Mesodermal cell (in vitro differentiated cells): ENCODE measurements around the gene SSTR3.
"Not testable (repeated sequence)": the region's sequence is repeated elsewhere in the genome, so short reads cannot be mapped to it uniquely, and the experiment has no call there.

Source experiments
- H3K27ac ChIP-seq: 2 replicates; pipeline ENCODE4 v1.7.0; 2013; ENCODE audit warnings: mild to moderate bottlenecking, low read depth, low read length, moderate library complexity; ENCODE audit not compliant: severe bottlenecking
- H3K36me3 ChIP-seq: 2 replicates; pipeline ENCODE4 v1.7.1; 2013; ENCODE audit warnings: mild to moderate bottlenecking, low read length, moderate library complexity; ENCODE audit not compliant: control insufficient read depth, insufficient read depth
- H3K4me1 ChIP-seq: one replicate; pipeline ENCODE4 v1.7.1; 2013; ENCODE audit warnings: mild to moderate bottlenecking, low read length; ENCODE audit not compliant: insufficient read depth, control insufficient read depth, poor library complexity, severe bottlenecking
- H3K4me3 ChIP-seq: 2 replicates; pipeline ENCODE4 v1.7.0; 2013; ENCODE audit warnings: low read length, control low read depth, mild to moderate bottlenecking; ENCODE audit not compliant: insufficient read depth, poor library complexity, severe bottlenecking; ENCODE audit errors: extremely low read depth
- H3K9me3 ChIP-seq: 2 replicates; pipeline ENCODE4 v1.7.1; 2013; ENCODE audit warnings: mild to moderate bottlenecking, low read length, moderate library complexity; ENCODE audit not compliant: control insufficient read depth
- WGBS, 2 experiments: methylation state at CpG; one replicate each; pipeline ENCODE4 v1.1.5; 2013; ENCODE audit warnings: missing lambda C conversion rate in 2 of 2; ENCODE audit not compliant: insufficient coverage in 2 of 2; 5-methylcytosine and 5-hydroxymethylcytosine counted together

Gene SSTR3

DNA sequence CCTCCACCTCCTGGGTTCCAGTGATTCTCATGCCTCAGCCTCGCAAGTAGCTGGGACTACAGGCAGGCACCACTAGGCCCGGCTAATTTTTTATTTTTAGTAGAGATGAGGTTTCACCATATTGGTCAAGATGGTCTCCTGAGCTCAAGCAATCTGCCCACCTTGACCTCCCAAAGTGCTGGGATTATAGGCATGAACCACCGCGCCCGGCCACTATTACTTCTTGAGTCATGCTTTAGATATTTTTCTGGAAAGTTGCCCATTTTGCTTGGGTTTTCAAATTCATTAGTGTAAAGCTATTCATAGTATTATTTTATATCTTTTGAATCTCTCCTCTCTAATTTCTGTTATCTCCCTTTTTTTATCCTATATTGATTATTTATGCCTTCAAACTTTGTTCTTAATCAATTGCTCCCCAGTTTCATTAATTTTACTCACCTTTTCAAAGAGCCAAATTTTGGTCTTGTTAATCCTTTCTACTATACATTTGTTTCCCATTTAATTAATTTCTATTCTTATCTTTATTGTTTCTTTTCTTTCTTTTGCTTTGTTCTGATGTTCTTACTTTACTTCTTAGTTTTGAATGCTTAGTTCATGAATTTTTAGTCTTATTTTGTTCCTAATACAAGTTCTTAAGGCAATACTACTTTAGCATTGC, 42.1 kb upstream of the SSTR3 start:
- 86% methylated on average over 1 of the region's 5 CpGs; no CpG with 5 or more reads in 1 of the 2 experiments for whole genome bisulfite sequencing, 2 experiments
- Histone ChIP-seq H3K4me3 (no peak overlapping the region), H3K9me3 (no peaks in the 10 kb centered on the region), H3K27ac (no peak overlapping the region), H3K36me3 (no peaks in the 10 kb centered on the region), H3K4me1 (peaks cover 7% of the 10 kb centered on the region)

DNA sequence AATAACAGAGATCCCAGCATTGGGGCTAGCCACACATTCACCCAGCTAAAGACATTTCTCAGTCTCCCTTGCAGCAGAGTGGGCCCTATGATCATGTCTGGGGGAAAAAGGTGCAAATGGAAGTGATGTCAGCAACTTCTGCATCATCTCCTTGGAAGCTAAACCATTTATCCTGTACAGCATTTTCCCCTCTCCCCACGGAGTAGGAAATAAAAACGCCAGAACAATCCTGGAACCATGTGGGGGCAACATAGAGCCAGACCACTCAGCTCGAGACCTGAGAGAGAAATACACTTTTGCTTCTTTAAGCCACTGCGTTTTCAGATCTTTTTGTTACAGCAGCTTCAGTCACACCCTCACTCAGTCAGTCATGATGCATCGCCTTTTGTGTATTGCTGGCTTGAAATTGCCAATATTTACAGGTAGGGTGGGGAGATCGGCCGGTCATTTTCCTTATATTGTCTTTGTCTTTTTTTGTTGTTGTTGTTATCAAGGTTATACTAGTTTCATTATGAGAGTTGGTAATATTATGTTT, 40.9 kb upstream of the SSTR3 start:
- 32 to 48% methylated on average over 3 to 5 of the region's 7 CpGs for WGBS, 2 experiments
- H3K27ac ChIP-seq: no peak overlapping the region
- no peaks in the 10 kb centered on the region for H3K9me3 ChIP-seq
- H3K4me3 ChIP-seq: no peak overlapping the region
- H3K4me1 ChIP-seq: peaks cover 3% of the 10 kb centered on the region
- H3K36me3 ChIP-seq: no peaks in the 10 kb centered on the region

DNA sequence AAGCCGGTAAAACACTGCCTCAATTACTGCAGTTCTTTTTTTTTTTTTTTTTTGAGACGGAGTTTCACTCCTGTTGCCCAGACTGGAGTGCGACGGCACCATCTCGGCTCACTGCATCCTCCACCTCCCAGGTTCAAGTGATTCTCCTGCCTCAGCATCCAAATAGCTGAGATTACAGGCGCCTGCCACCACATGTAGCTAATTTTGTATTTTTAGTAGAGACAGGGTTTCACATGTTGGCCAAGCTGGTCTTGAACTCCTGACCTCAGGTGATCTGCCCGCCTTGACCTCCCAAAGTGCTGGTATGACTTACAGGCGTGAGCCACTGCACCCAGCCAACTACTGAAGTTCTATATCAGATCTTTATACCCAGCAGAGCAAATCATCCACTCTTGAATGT, 39.6 kb upstream of the SSTR3 start:
- H3K27ac ChIP-seq, H3K4me1 ChIP-seq, H3K4me3 ChIP-seq, H3K36me3 ChIP-seq, H3K9me3 ChIP-seq: not testable (repeated sequence)
- WGBS, 2 experiments: 81 to 95% methylated on average over 4 to 6 of the region's 8 CpGs

DNA sequence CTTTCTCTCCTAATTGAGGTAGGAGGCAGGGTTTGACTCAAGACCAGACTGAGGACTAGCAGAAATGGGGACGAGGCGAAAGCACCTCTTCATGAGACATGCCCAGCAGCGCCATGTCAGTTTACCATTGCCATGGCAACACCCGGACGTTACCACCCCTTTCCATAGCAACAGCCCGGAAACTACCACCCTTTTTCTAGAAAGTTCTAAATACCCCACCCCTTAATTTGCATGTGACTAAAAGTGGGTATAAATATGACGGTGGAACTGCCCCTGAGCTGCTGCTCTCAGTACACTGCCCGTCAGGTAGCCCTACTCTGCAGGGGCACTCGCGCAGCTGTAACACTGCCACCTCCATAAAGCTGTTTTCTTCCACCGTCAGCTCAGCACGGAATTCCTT, 37.7 kb upstream of the SSTR3 start:
- Histone ChIP-seq H3K4me3 (no peak overlapping the region), H3K36me3 (no peaks in the 10 kb centered on the region), H3K4me1 (peaks cover 3% of the 10 kb centered on the region), H3K9me3 (no peaks in the 10 kb centered on the region), H3K27ac (no peak overlapping the region)
- WGBS, 2 experiments: 92 to 95% methylated on average over 6 to 8 of the region's 12 CpGs

DNA sequence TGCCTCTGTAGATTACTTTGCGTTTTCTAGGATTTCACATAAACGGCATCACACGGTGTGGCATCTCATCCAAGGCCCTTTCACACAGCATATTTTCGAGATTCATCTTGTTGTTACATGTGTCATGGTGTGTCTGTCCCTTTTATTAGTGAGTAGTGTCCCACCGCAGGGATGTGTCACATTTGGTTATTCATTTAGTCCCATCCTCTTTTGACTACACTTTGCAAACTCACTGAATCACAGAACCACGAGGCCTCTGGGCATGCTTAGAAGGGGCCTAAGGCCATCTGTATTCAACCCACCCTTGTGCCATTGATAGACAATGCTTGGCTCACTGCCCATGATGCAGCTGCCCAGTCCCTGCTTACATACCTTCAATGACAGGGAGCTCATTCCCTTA, 36.0 kb upstream of the SSTR3 start:
- H3K4me1 ChIP-seq: peaks cover 14% of the 10 kb centered on the region
- no peaks in the 10 kb centered on the region for H3K9me3 ChIP-seq
- H3K27ac ChIP-seq: no peak overlapping the region
- 63 to 89% methylated on average over 1 to 4 of the region's 6 CpGs for WGBS, 2 experiments
- no peak overlapping the region for H3K4me3 ChIP-seq
- no peaks in the 10 kb centered on the region for H3K36me3 ChIP-seq

DNA sequence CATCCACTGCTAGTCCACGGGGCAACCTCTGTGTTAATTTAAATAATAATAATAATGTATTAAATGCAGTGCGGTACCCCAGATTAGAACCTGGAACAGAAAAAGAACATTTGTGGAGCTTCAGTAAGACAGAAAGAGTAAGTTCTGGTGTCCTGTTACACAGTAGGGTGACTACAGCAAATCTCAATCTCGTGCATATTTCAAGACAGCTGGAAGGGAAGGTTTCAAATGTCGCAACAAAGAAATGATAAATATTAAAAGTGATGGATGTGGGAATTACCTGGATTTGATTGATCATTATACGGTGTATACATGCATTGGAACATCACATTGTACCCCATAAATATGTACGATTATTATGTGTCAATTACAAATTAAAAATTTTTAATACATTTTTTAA, 33.5 kb upstream of the SSTR3 start:
- H3K27ac ChIP-seq: no peak overlapping the region
- peaks cover 33% of the 10 kb centered on the region for H3K4me1 ChIP-seq
- 87% methylated on average over 3 of the region's 6 CpGs; no CpG with 5 or more reads in 1 of the 2 experiments for WGBS, 2 experiments
- no peaks in the 10 kb centered on the region for H3K9me3 ChIP-seq
- no peak overlapping the region for H3K4me3 ChIP-seq
- H3K36me3 ChIP-seq: no peaks in the 10 kb centered on the region

DNA sequence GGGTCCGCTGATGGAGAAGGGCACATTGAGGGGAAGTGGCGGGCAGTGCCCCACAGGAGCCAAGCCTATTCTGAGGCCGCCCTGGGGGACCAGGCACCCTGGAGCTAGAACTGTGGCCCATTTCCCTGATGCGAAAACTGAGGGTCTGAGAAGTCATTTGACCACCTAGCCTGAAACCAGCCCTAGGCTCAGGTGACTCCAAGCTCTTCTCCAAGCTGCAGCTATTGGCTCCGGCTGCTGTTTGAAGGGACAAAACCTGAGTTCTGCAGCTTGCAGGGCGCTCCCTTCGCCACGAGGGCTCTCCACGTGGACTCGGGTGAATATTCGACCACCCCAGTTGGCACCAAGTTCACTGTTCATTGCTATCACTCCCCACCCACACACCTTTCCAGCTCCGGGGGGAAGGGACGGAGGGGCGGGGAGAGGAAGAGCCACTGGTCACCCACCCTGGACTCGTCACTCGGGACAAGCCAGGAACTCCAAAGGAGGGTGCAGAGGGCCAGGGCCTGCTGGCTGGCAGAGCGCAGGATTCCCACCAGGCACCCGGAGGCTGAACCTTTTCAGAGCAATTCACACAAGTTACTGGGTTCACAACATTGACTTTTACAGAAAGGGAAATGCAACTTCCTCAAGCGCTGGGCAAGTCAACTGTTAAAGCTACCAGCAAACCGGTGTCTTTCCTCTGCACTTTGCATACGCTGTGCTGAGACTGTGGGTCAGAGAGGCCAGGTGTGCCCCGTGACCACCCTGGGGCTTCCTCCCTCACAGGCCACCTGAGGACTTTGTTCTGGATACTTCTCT, 32.8 kb upstream of the SSTR3 start:
- Histone ChIP-seq H3K36me3 (no peaks in the 10 kb centered on the region), H3K4me1 (peaks cover 33% of the 10 kb centered on the region), H3K4me3 (no peak overlapping the region), H3K9me3 (no peaks in the 10 kb centered on the region), H3K27ac (no peak overlapping the region)
- WGBS, 2 experiments: 77 to 87% methylated on average over 13 to 19 of the region's 22 CpGs

DNA sequence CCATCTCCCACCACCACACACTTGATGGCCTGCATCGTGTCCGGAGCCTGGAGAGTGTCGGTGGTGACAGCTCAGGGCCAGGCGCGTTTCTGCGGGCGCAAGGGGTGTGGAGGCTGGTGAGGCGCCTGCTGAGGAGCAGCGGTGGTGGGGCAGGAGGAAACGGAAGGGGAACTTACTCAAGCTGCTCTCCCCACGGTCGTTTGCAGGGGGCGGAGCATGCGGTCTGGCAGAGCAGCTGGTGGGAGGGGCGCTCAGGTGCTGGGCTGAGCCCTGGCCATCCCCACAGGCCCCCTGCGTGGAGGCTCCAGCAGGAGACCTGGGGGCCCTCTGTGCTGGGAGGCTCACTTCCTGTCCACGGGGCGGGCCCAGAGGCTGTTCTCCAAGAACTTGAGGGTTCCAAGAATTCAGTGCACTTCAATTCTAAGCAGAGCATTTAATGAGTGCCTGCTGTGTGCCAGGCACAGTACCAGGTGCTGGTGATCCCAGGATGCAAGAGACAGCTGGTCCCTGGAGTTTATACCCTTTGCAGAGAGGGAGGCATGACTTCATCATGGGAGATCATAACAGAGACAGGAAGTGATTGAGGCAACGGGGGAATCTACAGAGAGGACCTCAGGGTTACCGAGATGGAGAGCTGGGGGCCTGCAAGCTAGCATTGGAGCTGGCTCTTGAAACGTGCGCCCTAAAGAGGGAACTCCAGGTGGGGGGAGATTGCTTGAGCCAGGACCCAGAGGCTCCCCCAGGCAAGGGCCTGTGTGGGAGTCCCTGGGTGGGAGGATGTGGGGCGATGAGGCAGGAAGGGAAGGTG, 32.0 kb upstream of the SSTR3 start, which contains the start of gene RAC2:
TSS of gene RAC2 (minus strand) at position 156 of the 808 bp plus-strand sequence. CDS start at position 35, 121 bp downstream.
- Histone ChIP-seq H3K4me1 (peaks cover 33% of the 10 kb centered on the region), H3K9me3 (no peaks in the 10 kb centered on the region), H3K4me3 (peak within 1 kb of the TSS; percentile 11), H3K27ac (peak within 1 kb of the TSS; percentile 66), H3K36me3 (no peaks in the 10 kb centered on the region)
- WGBS, 2 experiments: 49 to 55% methylated on average over 11 to 19 of the region's 23 CpGs

DNA sequence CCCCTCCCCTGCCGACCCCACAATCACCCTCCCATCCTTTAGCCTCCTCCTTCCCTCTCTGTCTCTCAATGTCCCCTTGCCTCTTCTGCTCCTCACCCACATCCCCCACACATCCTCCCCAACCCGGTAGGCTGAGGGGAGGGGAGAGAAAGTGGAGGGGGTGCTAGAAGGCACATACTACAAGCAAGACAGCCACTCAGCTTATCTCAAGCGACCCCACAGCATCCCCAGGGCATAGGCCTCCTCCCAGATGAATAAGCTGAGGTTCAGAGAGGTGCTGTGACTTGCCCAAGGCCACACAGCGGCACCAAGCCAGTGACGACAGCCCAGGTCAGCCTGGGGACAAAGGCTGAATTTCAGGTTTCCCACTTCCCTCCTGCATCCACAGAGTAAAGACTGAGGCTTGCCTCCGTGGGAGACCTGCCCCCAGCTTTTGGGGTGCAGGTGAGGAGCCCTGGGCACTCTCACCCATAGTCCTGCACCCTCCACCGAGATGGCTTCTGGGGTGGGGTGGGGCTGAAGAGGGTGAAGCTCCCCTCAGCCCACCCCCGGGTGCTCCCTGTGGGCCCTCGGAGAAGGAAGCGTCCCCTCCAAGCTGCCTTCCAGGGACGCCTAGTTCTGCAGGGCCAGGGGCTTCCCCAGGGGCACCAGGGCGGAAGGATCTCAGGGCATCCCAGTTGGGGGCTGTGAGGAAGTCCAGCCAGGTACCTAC, 31.3 kb upstream of the SSTR3 start:
- Histone ChIP-seq H3K27ac (peak overlapping the region; percentile 23), H3K9me3 (no peaks in the 10 kb centered on the region), H3K36me3 (no peaks in the 10 kb centered on the region), H3K4me3 (peak overlapping the region; percentile 11), H3K4me1 (peaks cover 33% of the 10 kb centered on the region)
- 89 to 95% methylated on average over 5 to 6 of the region's 12 CpGs for WGBS, 2 experiments

DNA sequence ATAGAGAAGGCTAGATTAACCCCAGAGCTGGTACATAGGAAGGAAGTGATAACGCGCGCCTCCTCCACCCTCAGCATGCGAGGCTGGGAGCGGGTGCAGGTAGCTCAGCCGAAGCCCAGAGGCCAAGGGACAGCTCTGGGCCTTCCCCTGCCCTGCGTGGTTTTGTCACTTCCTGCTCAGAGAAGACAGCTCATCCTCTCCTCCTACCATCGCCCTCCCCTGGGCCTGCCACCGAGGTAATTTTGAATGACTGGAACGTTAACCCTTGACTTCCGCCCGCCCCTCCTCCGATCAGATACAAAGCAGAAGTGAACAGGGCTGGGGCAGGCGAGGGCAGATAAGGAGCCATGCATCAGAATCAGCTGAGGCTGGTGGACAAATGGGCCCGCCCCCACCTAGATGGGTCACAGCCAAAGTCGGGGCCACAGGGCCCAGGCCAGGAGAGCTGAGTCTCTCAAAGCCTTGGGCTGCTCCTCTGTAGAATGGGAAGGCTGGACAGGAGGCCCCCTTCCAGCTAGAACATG, 30.2 kb upstream of the SSTR3 start:
- H3K4me1 ChIP-seq: peaks cover 37% of the 10 kb centered on the region
- H3K9me3 ChIP-seq: no peaks in the 10 kb centered on the region
- H3K27ac ChIP-seq: peak overlapping the region; percentile 66
- no peak overlapping the region for H3K4me3 ChIP-seq
- H3K36me3 ChIP-seq: no peaks in the 10 kb centered on the region
- 50 to 63% methylated on average over 13 to 14 of the region's 16 CpGs for WGBS, 2 experiments
